GM10266 (cell line): ENCODE data around the gene NR2F1-AS1.

ENCODE experiments used
- DNase-seq: peaks from one replicate; pipeline ENCODE4 v3.0.0; 2012; ENCODE audit errors: extremely low spot score
- CTCF ChIP-seq: IDR thresholded peaks from 2 replicates; pipeline ENCODE4 v1.5.1; 2012; ENCODE audit warnings: mild to moderate bottlenecking, low read depth; ENCODE audit not compliant: control insufficient read depth, insufficient read depth; ENCODE audit errors: missing control alignments

Gene NR2F1-AS1

DNA sequence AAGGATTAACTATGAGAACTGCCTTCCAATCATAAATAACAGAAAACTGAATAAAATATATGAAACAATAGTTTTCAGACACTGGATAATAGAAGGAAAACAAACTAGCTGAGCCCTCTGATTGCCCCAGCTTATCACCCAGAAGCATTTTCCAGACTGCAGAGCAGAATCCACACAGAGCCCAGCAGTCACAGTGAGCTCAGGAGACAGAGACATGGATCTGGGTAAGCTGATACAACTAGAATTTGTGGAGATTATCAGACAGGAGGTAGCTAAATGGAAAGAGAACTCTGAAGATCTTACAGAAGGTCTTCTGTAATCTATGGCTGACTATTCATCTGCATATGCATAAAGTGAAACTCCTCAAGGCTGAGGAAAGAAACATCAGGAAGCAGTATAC, 128.8 kb downstream of the NR2F1-AS1 start:
- DNase-seq = no peak
- TF ChIP-seq CTCF = no peak

DNA sequence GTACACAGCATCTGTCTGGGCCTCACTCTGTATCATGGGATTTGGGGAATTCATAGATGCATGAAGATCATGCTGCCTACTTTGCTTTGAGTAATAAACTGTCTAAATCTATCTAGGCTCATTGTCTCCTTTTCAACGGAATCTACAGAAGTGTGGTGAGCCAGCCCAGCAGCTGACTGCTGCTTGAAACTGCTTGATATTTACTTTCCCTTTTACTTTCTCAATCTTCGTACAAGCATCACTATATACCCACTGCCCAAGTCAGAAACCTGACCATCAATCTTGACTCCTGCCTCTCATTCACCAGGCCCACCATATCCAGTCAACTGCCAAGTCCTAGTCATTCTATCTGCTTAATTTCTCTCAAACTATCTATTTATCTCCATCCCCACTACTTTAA, 142.9 kb downstream of the NR2F1-AS1 start:
- TF ChIP-seq CTCF = no peak
- DNase-seq = no peak

GRCh38 chr5:93436083-93436482, 144.9 kb downstream of the NR2F1-AS1 start:
- DNase-seq = no peak
- TF ChIP-seq CTCF = no peak

DNA sequence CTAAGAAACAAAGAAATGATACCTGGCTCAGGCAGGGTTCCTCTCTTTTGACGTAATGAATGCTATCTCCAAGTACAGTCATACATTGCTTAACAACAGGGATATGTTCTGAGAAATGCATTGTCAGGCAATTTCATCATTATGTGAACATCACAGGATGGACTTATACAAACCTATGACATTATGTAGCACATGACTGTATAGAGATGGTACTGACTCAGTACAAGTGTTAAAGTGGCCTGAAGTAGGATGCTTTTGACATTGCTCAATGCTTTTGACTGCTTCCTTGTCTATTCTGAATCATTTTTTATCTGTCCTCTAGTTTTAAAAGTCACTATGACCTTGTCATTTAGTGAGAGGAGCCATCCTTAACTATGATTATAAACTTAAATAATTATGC, 147.6 kb downstream of the NR2F1-AS1 start:
- TF ChIP-seq CTCF = no peak
- no peak for DNase-seq

GRCh38 chr5:93431250-93431649, 149.8 kb downstream of the NR2F1-AS1 start:
- no peak for DNase-seq
- TF ChIP-seq CTCF = no peak

- DNase-seq = no peak
Observed at GRCh38 chr5:93430673-93431199, 150.3 kb downstream of the NR2F1-AS1 start.

DNA sequence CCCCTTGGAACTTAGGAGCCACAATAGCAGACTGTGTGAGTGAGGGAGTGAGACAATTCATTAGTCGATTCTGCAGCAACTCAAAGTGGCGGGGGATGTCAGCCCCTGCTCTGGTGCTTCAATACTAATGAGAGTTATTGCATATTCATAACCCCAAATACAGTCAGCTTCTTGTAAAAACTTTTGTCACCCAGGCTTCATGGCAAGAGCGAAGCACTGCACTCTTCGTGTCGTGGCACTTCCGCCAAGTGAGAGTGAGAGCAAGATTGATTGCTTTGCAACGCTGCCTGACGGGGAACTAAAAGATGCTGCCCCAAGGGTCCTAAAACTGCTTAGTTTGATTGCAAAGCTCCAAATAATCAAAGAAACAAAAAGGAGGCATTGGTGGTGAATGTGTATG, 150.9 kb downstream of the NR2F1-AS1 start:
- TF ChIP-seq CTCF = no peak
- no peak for DNase-seq

More at GRCh38 chr5:93430673-93431199, 150.3 kb downstream of the NR2F1-AS1 start:
- TF ChIP-seq CTCF = no peak

- DNase-seq = no peak
- TF ChIP-seq CTCF = no peak
Observed at GRCh38 chr5:93428868-93429267, 152.2 kb downstream of the NR2F1-AS1 start.
